ENCODE data around the gene HIPK4.
"Not testable (repeated sequence)": the region's sequence is repeated elsewhere in the genome, so short reads cannot be mapped to it uniquely, and the experiment has no call there.

HIPK4 gene

GRCh38 chr19:40371802-40372122, 18.2 kb downstream of the HIPK4 start:
- no peak for DNase-seq (ENCODE audit: low read depth)
- no peak for TF ChIP-seq MYC (IDR thresholded peaks at IDR 0.05; ENCODE audit: low read depth, low read length)
- no peak for TF ChIP-seq CTCF (IDR thresholded peaks at IDR 0.05; ENCODE audit: low read depth, low read length)
- no peak for TF ChIP-seq POLR2A (IDR thresholded peaks at IDR 0.05; ENCODE audit: extremely low read depth, insufficient read length)
- TF ChIP-seq MAX (IDR thresholded peaks at IDR 0.05; ENCODE audit: low read depth, low read length): no peak

GRCh38 chr19:40370997-40371801, 18.8 kb downstream of the HIPK4 start:
- H3K4me3 ChIP-seq (ENCODE audit: low read depth, low read length): no peak overlapping the region
- DNase-seq (ENCODE audit: low read depth): no peak
- no peak for TF ChIP-seq MAX (IDR thresholded peaks at IDR 0.05; ENCODE audit: low read depth, low read length)

More at GRCh38 chr19:40371802-40372122, 18.2 kb downstream of the HIPK4 start:
- no peak overlapping the region for H3K4me3 ChIP-seq (ENCODE audit: low read depth, low read length)

GRCh38 chr19:40370253-40370652, 19.7 kb downstream of the HIPK4 start:
- H3K4me3 ChIP-seq (ENCODE audit: low read depth, low read length); DNase-seq (ENCODE audit: low read depth): not testable (repeated sequence)

GRCh38 chr19:40369797-40370196, 20.2 kb downstream of the HIPK4 start:
- no peak overlapping the region for H3K4me3 ChIP-seq (ENCODE audit: low read depth, low read length)
- no peak for TF ChIP-seq POLR2A (IDR thresholded peaks at IDR 0.05; ENCODE audit: extremely low read depth, insufficient read length)
- no peak for TF ChIP-seq MYC (IDR thresholded peaks at IDR 0.05; ENCODE audit: low read depth, low read length)
- no peak for TF ChIP-seq CTCF (IDR thresholded peaks at IDR 0.05; ENCODE audit: low read depth, low read length)
- TF ChIP-seq MAX (IDR thresholded peaks at IDR 0.05; ENCODE audit: low read depth, low read length): no peak
- DNase-seq (ENCODE audit: low read depth): no peak

- no peak for TF ChIP-seq MYC (IDR thresholded peaks at IDR 0.05; ENCODE audit: low read depth, low read length)
- no peak for TF ChIP-seq CTCF (IDR thresholded peaks at IDR 0.05; ENCODE audit: low read depth, low read length)
- TF ChIP-seq POLR2A (IDR thresholded peaks at IDR 0.05; ENCODE audit: extremely low read depth, insufficient read length): no peak
- no peak for TF ChIP-seq MAX (IDR thresholded peaks at IDR 0.05; ENCODE audit: low read depth, low read length)
- H3K4me3 ChIP-seq (ENCODE audit: low read depth, low read length): no peak overlapping the region
- no peak for DNase-seq (ENCODE audit: low read depth)
These were observed 22.2 kb downstream of the HIPK4 start for GRCh38 chr19:40367577-40368434.

GRCh38 chr19:40366697-40367561, 23.1 kb downstream of the HIPK4 start:
- DNase-seq (ENCODE audit: low read depth): peak; percentile 70
- no peak overlapping the region for H3K4me3 ChIP-seq (ENCODE audit: low read depth, low read length)
- TF ChIP-seq MAX (IDR thresholded peaks at IDR 0.05; ENCODE audit: low read depth, low read length): no peak
- TF ChIP-seq POLR2A (IDR thresholded peaks at IDR 0.05; ENCODE audit: extremely low read depth, insufficient read length): no peak
- TF ChIP-seq CTCF (IDR thresholded peaks at IDR 0.05; ENCODE audit: low read depth, low read length): no peak
- no peak for TF ChIP-seq MYC (IDR thresholded peaks at IDR 0.05; ENCODE audit: low read depth, low read length)
